ENCODE measurements around the gene MVD. TPM values are rescaled to one million over a fixed set of nuclear protein-coding genes. Genes with fewer than 3 reads are reported as not detected.
A peak's percentile ranks its signal among the peaks of the same experiment; 100 is the strongest.

The MVD gene
- total and polyA plus RNA-seq, 2 of the 13 experiments (the other 11 are each of a cell fraction or from before 2014, with no cell fraction given): 28.1 to 187 TPM

GRCh38 chr16:88706229-88706964 is 43.5 kb upstream of the MVD start, which contains the start of the genes CTU2 and RNF166 (continued):
- TF ChIP-seq MLX (CRISPR knock-in tag; IDR thresholded peaks at IDR 0.05): peak; percentile 54; the same call in 1 of the 2 replicates
- no peak for TF ChIP-seq PRMT3 (CRISPR knock-in tag; IDR thresholded peaks at IDR 0.05; ENCODE audit: borderline replicate concordance, low read depth)
- TF ChIP-seq ZNF589 (CRISPR knock-in tag; conservative IDR thresholded peaks at IDR 0.05): no peak
- 0 out of 2 replicates have a peak, but pooled peaks have one; percentile 30 for TF ChIP-seq ZNF770 (CRISPR knock-in tag; IDR thresholded peaks at IDR 0.05)
- TF ChIP-seq ZNF552 (CRISPR knock-in tag; IDR thresholded peaks at IDR 0.05; ENCODE audit: borderline replicate concordance): peak; percentile 60; the same call in 1 of the 2 replicates
- no peak for TF ChIP-seq MTERF4 (CRISPR knock-in tag; IDR thresholded peaks at IDR 0.05)
- no peak for TF ChIP-seq MZF1 (CRISPR knock-in tag; IDR thresholded peaks at IDR 0.05; ENCODE audit: borderline replicate concordance)
- no peak for TF ChIP-seq ZNF703 (CRISPR knock-in tag; IDR thresholded peaks at IDR 0.05; ENCODE audit: borderline replicate concordance)
- TF ChIP-seq ZNF354B (CRISPR knock-in tag; IDR thresholded peaks at IDR 0.05): 0 out of 2 replicates have a peak, but pooled peaks have one; percentile 46
- TF ChIP-seq BCLAF1 (IDR thresholded peaks at IDR 0.05): no peak
- TF ChIP-seq ZKSCAN1 (IDR thresholded peaks at IDR 0.05; ENCODE audit: low read length): no peak; the same call in 1 of the 2 replicates
- TF ChIP-seq SP2 (CRISPR knock-in tag; IDR thresholded peaks at IDR 0.05): no peak
- peak; percentile 84; the same call in 1 of the 2 replicates for TF ChIP-seq ZFYVE20 (CRISPR knock-in tag; IDR thresholded peaks at IDR 0.05; ENCODE audit: borderline replicate concordance, low read depth)
- peak; percentile 80; the same call in 1 of the 2 replicates for TF ChIP-seq ZNF274 (CRISPR knock-in tag; IDR thresholded peaks at IDR 0.05)
- TF ChIP-seq CHD4 (IDR thresholded peaks at IDR 0.05; ENCODE audit: borderline replicate concordance, low read length): no peak
- TF ChIP-seq BRD4 (CRISPR knock-in tag; IDR thresholded peaks at IDR 0.05): no peak
- TF ChIP-seq BRF2 (CRISPR knock-in tag; IDR thresholded peaks at IDR 0.05): no peak; the same call in 1 of the 2 replicates
- TF ChIP-seq MAX (IDR thresholded peaks at IDR 0.05): peak; percentile 99
- peak; percentile 68 for TF ChIP-seq ZNF143 (CRISPR knock-in tag; IDR thresholded peaks at IDR 0.05)
- no peak for TF ChIP-seq ZNF124 (CRISPR knock-in tag; IDR thresholded peaks at IDR 0.05)

Data from HepG2 (cell line).